A673 (cell line): Measurements from ENCODE around the gene MRGPRF.

Source experiments
- CTCF ChIP-seq: fragments of 300-800, 200-600 bp; sonication (generic); conservative IDR thresholded peaks from 2 replicates; pipeline ENCODE4 v1.5.1; 2017; ENCODE audit warnings: low read depth, mild to moderate bottlenecking, antibody characterized with exemption, low read length, moderate library complexity, mixed read lengths
- EZH2 ChIP-seq: fragments of 200-600 bp; sonication (generic); IDR thresholded peaks from 2 replicates; pipeline ENCODE4 v1.6.1; 2017; ENCODE audit warnings: borderline replicate concordance, low read depth, mild to moderate bottlenecking, mixed read lengths, antibody characterized with exemption, low read length; ENCODE audit not compliant: poor library complexity, severe bottlenecking

- no peak for TF ChIP-seq CTCF
- TF ChIP-seq EZH2 = no peak
Measured at GRCh38 chr11:68982134-68982533, 30.9 kb downstream of the MRGPRF start.
